K562 (cell line): ENCODE data around the gene MCIDAS. TPM values are rescaled to one million over a fixed set of nuclear protein-coding genes. Genes with fewer than 3 reads are reported as not detected.

Experiments used
- ARID3B ChIP-seq: fragments of 250-450 bp; sonication (Bioruptor Pico); IDR thresholded peaks from 2 replicates; pipeline ENCODE4 v1.4.0; 2020; ENCODE audit warnings: borderline replicate concordance
- CBFA2T3 ChIP-seq: fragments of 450-650 bp; IDR thresholded peaks from 2 replicates; pipeline ENCODE4 v1.6.1; 2017
- CHD4 ChIP-seq: fragments of 200-600 bp; sonication (generic); IDR thresholded peaks from 3 replicates; pipeline ENCODE4 v1.6.1; 2012; ENCODE audit warnings: low read depth, mild to moderate bottlenecking, mixed read lengths, low read length, inconsistent platforms; ENCODE audit not compliant: insufficient read depth, insufficient replicate concordance, poor library complexity, severe bottlenecking
- CTBP1 ChIP-seq: fragments of 450-650 bp; IDR thresholded peaks from 2 replicates; pipeline ENCODE4 v1.6.1; 2016; ENCODE audit warnings: borderline replicate concordance
- GABPB1 ChIP-seq: sonication (generic); formaldehyde crosslinking; IDR thresholded peaks from 2 replicates; pipeline ENCODE4 v1.8.0; 2022; ENCODE audit warnings: mild to moderate bottlenecking, missing genetic modification reagents
- HSF4 ChIP-seq: fragments of 250-450 bp; sonication (Bioruptor Pico); IDR thresholded peaks from 2 replicates; pipeline ENCODE4 v2.1.2; 2022; ENCODE audit warnings: mild to moderate bottlenecking, moderate library complexity, borderline replicate concordance
- PHF8 ChIP-seq: fragments of 200-600 bp; sonication (generic); IDR thresholded peaks from 2 replicates; pipeline ENCODE4 v1.6.1; 2012; ENCODE audit warnings: mixed run types, mild to moderate bottlenecking, inconsistent platforms, low read length, moderate library complexity, borderline replicate concordance
- WHSC1 ChIP-seq: IDR thresholded peaks from one replicate; pipeline ENCODE4 v1.6.1; 2012; ENCODE audit warnings: low read length, control low read depth, inconsistent platforms
- ZNF212 ChIP-seq: fragments of 450-650 bp; formaldehyde crosslinking; IDR thresholded peaks from 2 replicates; pipeline ENCODE4 v1.4.0; 2020; ENCODE audit warnings: mild to moderate bottlenecking
- ZNF232 ChIP-seq: sonication (generic); formaldehyde crosslinking; IDR thresholded peaks from 2 replicates; pipeline ENCODE4 v1.8.0; 2022; ENCODE audit warnings: mild to moderate bottlenecking, missing genetic modification reagents
- ZNF316 ChIP-seq: fragments of 450-650 bp; IDR thresholded peaks from 2 replicates; pipeline ENCODE4 v1.6.1; 2016
- ZNF318 ChIP-seq, 2 experiments: fragments of 450-650 bp; IDR thresholded peaks; 2 replicates each; pipeline ENCODE4 v1.6.1; 2016; ENCODE audit warnings: mild to moderate bottlenecking in 2 of 2, borderline replicate concordance in 1 of 2, low read depth in 1 of 2, moderate library complexity in 1 of 2
- ZNF395 ChIP-seq: fragments of 200-800 bp; sonication (Bioruptor generic); IDR thresholded peaks from 2 replicates; pipeline ENCODE4 v1.6.1; 2017; ENCODE audit warnings: missing genetic modification characterization, missing compliant biosample characterization
- ZNF449 ChIP-seq: fragments of 250-450 bp; sonication (Bioruptor Pico); IDR thresholded peaks from 2 replicates; pipeline ENCODE4 v1.8.0; 2022; ENCODE audit warnings: moderate library complexity, mild to moderate bottlenecking, inconsistent platforms
- ZNF507 ChIP-seq: conservative IDR thresholded peaks from 2 replicates; pipeline ENCODE4 v1.6.1; 2017; ENCODE audit warnings: missing genetic modification characterization, missing compliant biosample characterization
- polyA plus RNA-seq, 8 experiments: library from polyadenylated mRNA; depleted of rRNA in 4 of 8; stranded (reverse) in 5 of 8; unstranded in 3 of 8; fragments of >200 nt; fragmentation: Nextera tagmentation in 2 of 8; fragmentation: Illumina TruSeq in 1 of 8; extraction: Ambion mirVana in 2 of 8; extraction: Trizol in 1 of 8; gene quantifications; 2 replicates each; pipeline versions ENCODE4 v1.2.1 to v1.2.3, GENCODE V29; 2011 to 2014; ENCODE audit warnings: inconsistent platforms in 1 of 8, missing spikeins in 1 of 8
- total RNA-seq, 7 experiments: library from RNA; depleted of rRNA in 6 of 7; stranded (reverse); fragments of >200 nt in 6 of 7; fragmentation: Illumina TruSeq in 2 of 7; extraction: Trizol in 2 of 7; gene quantifications; 2 replicates each; pipeline versions ENCODE4 v1.2.1 to v1.2.3, GENCODE V29; 2011 to 2021; ENCODE audit warnings: low replicate concordance in 1 of 7

Gene MCIDAS
- total and polyA plus RNA-seq, 9 of the 15 experiments (the other 6 are each of a cell fraction or from before 2014, with no cell fraction given): 0.07 to 1.5 (median 0.69) TPM

- TF ChIP-seq ZNF318 (IDR thresholded peaks at IDR 0.05; ENCODE audit: borderline replicate concordance in 1 of 2, low read depth in 1 of 2): no peak
- TF ChIP-seq ARID3B (CRISPR knock-in tag): no peak
- TF ChIP-seq ZNF232 (CRISPR knock-in tag): no peak
- no peak for TF ChIP-seq ZNF449 (CRISPR knock-in tag)
- TF ChIP-seq HSF4 (CRISPR knock-in tag): no peak
- peak; percentile 72; the same call in 1 of the 2 replicates for TF ChIP-seq PHF8
- TF ChIP-seq CBFA2T3: no peak
- no peak for TF ChIP-seq CHD4
- TF ChIP-seq ZNF316: peak; percentile 96
- peak; percentile 73 for TF ChIP-seq ZNF395
- no peak for TF ChIP-seq GABPB1 (CRISPR knock-in tag)
- peak; percentile 39; the same call in 1 of the 2 replicates for TF ChIP-seq CTBP1
- no peak for TF ChIP-seq ZNF212 (CRISPR knock-in tag)
- TF ChIP-seq WHSC1: no peak
- no peak for TF ChIP-seq ZNF507 (tag)
Measured at GRCh38 chr5:55172937-55173686, 54.0 kb downstream of the MCIDAS start, which contains the start of gene CDC20B (continued).
